Activated naive CD4-positive, alpha-beta T cell treated with anti-CD3 and anti-CD28 coated beads, Interleukin-2, amount 50 U/mL, for 16 hours (primary cell): Measurements from ENCODE around the gene KCND3.

ENCODE experiments used
- DNase-seq: peaks from one replicate; pipeline ENCODE4 v3.0.0-alpha.2; 2020

The KCND3 gene

GRCh38 chr1:111737216-111738132 is 252.0 kb downstream of the KCND3 start:
- no peak for DNase-seq

- DNase-seq, result no peak
Observed at GRCh38 chr1:111736548-111737215, 252.8 kb downstream of the KCND3 start.

GRCh38 chr1:111735858-111736544 is 253.5 kb downstream of the KCND3 start:
- DNase-seq, result no peak

- no peak for DNase-seq
Observed at GRCh38 chr1:111735321-111735720, 254.1 kb downstream of the KCND3 start.

GRCh38 chr1:111734856-111735255 is 254.6 kb downstream of the KCND3 start:
- no peak for DNase-seq

- DNase-seq, result no peak
Observed at GRCh38 chr1:111734426-111734825, 255.0 kb downstream of the KCND3 start.

GRCh38 chr1:111733992-111734341 is 255.5 kb downstream of the KCND3 start:
- DNase-seq, result no peak

GRCh38 chr1:111733183-111733991 is 256.1 kb downstream of the KCND3 start:
- no peak for DNase-seq

- no peak for DNase-seq
Observed at GRCh38 chr1:111732718-111733117, 256.8 kb downstream of the KCND3 start.

GRCh38 chr1:111731956-111732355 is 257.5 kb downstream of the KCND3 start:
- DNase-seq, result no peak

- DNase-seq, result no peak
Observed at GRCh38 chr1:111730706-111731105, 258.8 kb downstream of the KCND3 start.

- no peak for DNase-seq
Observed at GRCh38 chr1:111729946-111730681, 259.4 kb downstream of the KCND3 start.

GRCh38 chr1:111729271-111729921 is 260.1 kb downstream of the KCND3 start:
- no peak for DNase-seq

- DNase-seq, result no peak
Observed at GRCh38 chr1:111727056-111727455, 262.4 kb downstream of the KCND3 start.

- no peak for DNase-seq
Observed at GRCh38 chr1:111725192-111725591, 264.3 kb downstream of the KCND3 start.

- DNase-seq, result no peak
Observed at GRCh38 chr1:111723871-111724270, 265.6 kb downstream of the KCND3 start.

GRCh38 chr1:111723091-111723806 is 266.2 kb downstream of the KCND3 start:
- no peak for DNase-seq

- DNase-seq, result no peak
Observed at GRCh38 chr1:111720977-111721786, 268.3 kb downstream of the KCND3 start.
